KMS-11 (cell line): ENCODE data around the gene ZNF597.

Experiments
- H2AFZ ChIP-seq: fragments of 200-600 bp; sonication (generic); 2 replicates; pipeline ENCODE4 v1.6.1; 2016; ENCODE audit warnings: antibody characterized with exemption, mixed run types, low read depth
- H3K27ac ChIP-seq: fragments of 200-600 bp; sonication (generic); 2 replicates; pipeline ENCODE4 v1.6.1; 2016; ENCODE audit warnings: mild to moderate bottlenecking, mixed run types
- H3K27me3 ChIP-seq: fragments of 200-600 bp; sonication (generic); 2 replicates; pipeline ENCODE4 v1.6.1; 2017; ENCODE audit warnings: mild to moderate bottlenecking, low read depth, mixed run types, moderate library complexity; ENCODE audit not compliant: insufficient read depth
- H3K36me3 ChIP-seq: fragments of 200-600 bp; sonication (generic); 2 replicates; pipeline ENCODE4 v1.6.1; 2017; ENCODE audit warnings: mild to moderate bottlenecking, mixed run types; ENCODE audit not compliant: insufficient read depth
- H3K4me1 ChIP-seq: fragments of 200-600 bp; sonication (generic); 2 replicates; pipeline ENCODE4 v1.6.1; 2016; ENCODE audit warnings: mild to moderate bottlenecking, low read depth, mixed run types; ENCODE audit not compliant: poor library complexity, severe bottlenecking
- H3K4me2 ChIP-seq: fragments of 200-600 bp; sonication (generic); 2 replicates; pipeline ENCODE4 v1.7.0; 2016; ENCODE audit warnings: mild to moderate bottlenecking, mixed run types
- H3K4me3 ChIP-seq: fragments of 200-600 bp; sonication (generic); IDR thresholded peaks from 2 replicates; pipeline ENCODE4 v1.6.1; 2017; ENCODE audit warnings: low read depth, low read length, mixed read lengths; ENCODE audit not compliant: insufficient read depth
- H3K79me2 ChIP-seq: fragments of 200-600 bp; sonication (generic); 2 replicates; pipeline ENCODE4 v1.6.1; 2016; ENCODE audit warnings: low read depth, mixed run types; ENCODE audit not compliant: insufficient read depth
- H3K9ac ChIP-seq: fragments of 200-600 bp; sonication (generic); 2 replicates; pipeline ENCODE4 v1.6.1; 2016; ENCODE audit warnings: mild to moderate bottlenecking, mixed run types
- H4K20me1 ChIP-seq: fragments of 200-600 bp; sonication (generic); 2 replicates; pipeline ENCODE4 v1.6.1; 2016; ENCODE audit warnings: mild to moderate bottlenecking, mixed run types; ENCODE audit not compliant: insufficient read depth
- CTCF ChIP-seq: fragments of 200-600 bp; sonication (generic); conservative IDR thresholded peaks from 2 replicates; pipeline ENCODE4 v1.6.1; 2017; ENCODE audit warnings: low read depth, mild to moderate bottlenecking, antibody characterized with exemption, low read length, moderate library complexity, mixed read lengths

ZNF597 gene

GRCh38 chr16:3467182-3467581 lies 23.9 kb upstream of the ZNF597 start:
- H3K27me3 ChIP-seq: no peaks in the 10 kb centered on the region
- TF ChIP-seq CTCF: no peak
- peaks cover 36% of the 10 kb centered on the region for H3K4me1 ChIP-seq
- no peak overlapping the region for H3K27ac ChIP-seq
- H3K79me2 ChIP-seq: peaks cover 100% of the 10 kb centered on the region
- no peak overlapping the region for H3K4me2 ChIP-seq
- no peak overlapping the region for H2AFZ ChIP-seq
- peaks cover 27% of the 10 kb centered on the region; the same call in 1 of the 2 replicates for H4K20me1 ChIP-seq
- H3K9ac ChIP-seq: no peak overlapping the region
- H3K4me3 ChIP-seq: no peak overlapping the region
- H3K36me3 ChIP-seq: peaks cover 9% of the 10 kb centered on the region; the same call in 1 of the 2 replicates

GRCh38 chr16:3465911-3466584 lies 22.7 kb upstream of the ZNF597 start:
- Histone ChIP-seq H4K20me1 (peaks cover 19% of the 10 kb centered on the region; the same call in 1 of the 2 replicates), H3K9ac (no peak overlapping the region), H2AFZ (no peak overlapping the region), H3K4me3 (no peak overlapping the region), H3K36me3 (peaks cover 9% of the 10 kb centered on the region; the same call in 1 of the 2 replicates), H3K4me1 (peaks cover 47% of the 10 kb centered on the region), H3K27ac (no peak overlapping the region), H3K4me2 (no peak overlapping the region), H3K79me2 (peaks cover 100% of the 10 kb centered on the region), H3K27me3 (no peaks in the 10 kb centered on the region)
- no peak for TF ChIP-seq CTCF

GRCh38 chr16:3465301-3465700 lies 22.0 kb upstream of the ZNF597 start:
- no peak overlapping the region for H3K9ac ChIP-seq
- peaks cover 9% of the 10 kb centered on the region; the same call in 1 of the 2 replicates for H3K36me3 ChIP-seq
- no peak overlapping the region for H3K4me3 ChIP-seq
- H3K79me2 ChIP-seq: peaks cover 100% of the 10 kb centered on the region
- no peak overlapping the region for H2AFZ ChIP-seq
- H3K4me2 ChIP-seq: no peak overlapping the region
- no peak overlapping the region for H3K27ac ChIP-seq
- H4K20me1 ChIP-seq: peaks cover 11% of the 10 kb centered on the region; the same call in 1 of the 2 replicates
- H3K27me3 ChIP-seq: no peaks in the 10 kb centered on the region
- peaks cover 55% of the 10 kb centered on the region for H3K4me1 ChIP-seq
- TF ChIP-seq CTCF: no peak

- TF ChIP-seq CTCF: 0 out of 2 replicates have a peak, but pooled peaks have one; percentile 28
- H3K4me3 ChIP-seq: no peak overlapping the region
- no peaks in the 10 kb centered on the region for H3K27me3 ChIP-seq
- H3K4me2 ChIP-seq: peak overlapping the region; percentile 94
- H3K36me3 ChIP-seq: peaks cover 1% of the 10 kb centered on the region; the same call in 1 of the 2 replicates
- H2AFZ ChIP-seq: no peak overlapping the region
- H3K9ac ChIP-seq: peak overlapping the region; percentile 88; the same call in 1 of the 2 replicates
- H3K79me2 ChIP-seq: peaks cover 77% of the 10 kb centered on the region
- H4K20me1 ChIP-seq: peaks cover 4% of the 10 kb centered on the region; the same call in 1 of the 2 replicates
- H3K4me1 ChIP-seq: peaks cover 64% of the 10 kb centered on the region
- H3K27ac ChIP-seq: peak overlapping the region; percentile 95
These were observed 17.8 kb upstream of the ZNF597 start for GRCh38 chr16:3461151-3461550.
